WTC11 (cell line): ENCODE measurements around the gene RASL10A. TPM values are rescaled to one million over a fixed set of nuclear protein-coding genes. Genes with fewer than 3 reads are reported as not detected.

Experiments
- ATAC-seq: fragments of 200-7000 bp; cut with Tn5 transposase; 2 replicates; pipeline ENCODE4 v1.10.0; 2021; ENCODE audit warnings: mild to moderate bottlenecking, moderate library complexity
- CTCF ChIA-PET: fragments of 300-600 bp; sonication (Branson Sonifier 250); formaldehyde crosslinking; loops from one replicate; lab custom pipeline; 2021; ENCODE audit warnings: antibody characterized with exemption; lab: Charles Lee
- POLR2A ChIA-PET: fragments of 350-600 bp; sonication (Branson Sonifier 250); formaldehyde crosslinking; loops from one replicate; lab custom pipeline; 2021; ENCODE audit warnings: antibody characterized with exemption; lab: Charles Lee
- DNase-seq: peaks from one replicate; pipeline ENCODE4 v3.0.0; 2021; ENCODE audit warnings: low spot score
- H3K27ac Mint-ChIP-seq: 2 replicates; pipeline ENCODE4 v1.8.0; 2021; ENCODE audit warnings: mixed read lengths
- H3K27me3 Mint-ChIP-seq: 2 replicates; pipeline ENCODE4 v1.8.0; 2021; ENCODE audit warnings: low read depth, mild to moderate bottlenecking, moderate library complexity, mixed read lengths
- H3K36me3 Mint-ChIP-seq: 2 replicates; pipeline ENCODE4 v1.8.0; 2021; ENCODE audit warnings: mixed read lengths
- H3K4me1 Mint-ChIP-seq: 2 replicates; pipeline ENCODE4 v1.8.0; 2022; ENCODE audit warnings: mixed read lengths
- H3K4me3 Mint-ChIP-seq: 2 replicates; pipeline ENCODE4 v1.8.0; 2021; ENCODE audit warnings: mild to moderate bottlenecking, moderate library complexity, mixed read lengths
- H3K9me3 Mint-ChIP-seq: 2 replicates; pipeline ENCODE4 v1.8.0; 2021; ENCODE audit warnings: mixed read lengths
- CREB1 ChIP-seq: sonication (generic); formaldehyde crosslinking; IDR thresholded peaks from 2 replicates; pipeline ENCODE4 v1.8.0; 2023; ENCODE audit warnings: mild to moderate bottlenecking, missing genetic modification reagents
- GABPB1 ChIP-seq: sonication (generic); formaldehyde crosslinking; IDR thresholded peaks from 2 replicates; pipeline ENCODE4 v1.8.1; 2023; ENCODE audit warnings: mild to moderate bottlenecking, missing genetic modification reagents
- GTF2I ChIP-seq: fragments of 250-450 bp; sonication (Bioruptor Pico); conservative IDR thresholded peaks from 2 replicates; pipeline ENCODE4 v1.4.0; 2021; ENCODE audit warnings: mild to moderate bottlenecking
- JAZF1 ChIP-seq: fragments of 250-450 bp; sonication (Bioruptor Pico); IDR thresholded peaks from 2 replicates; pipeline ENCODE4 v1.9.0; 2021; ENCODE audit warnings: moderate library complexity, mild to moderate bottlenecking, inconsistent platforms
- MLX ChIP-seq: sonication (generic); formaldehyde crosslinking; IDR thresholded peaks from 2 replicates; pipeline ENCODE4 v1.8.1; 2023; ENCODE audit warnings: mild to moderate bottlenecking, missing genetic modification reagents, moderate library complexity
- NFATC4 ChIP-seq: fragments of 250-450 bp; sonication (Bioruptor Pico); IDR thresholded peaks from 2 replicates; pipeline ENCODE4 v1.9.0; 2021; ENCODE audit warnings: mild to moderate bottlenecking
- NR3C1 ChIP-seq: sonication (generic); formaldehyde crosslinking; conservative IDR thresholded peaks from 2 replicates; pipeline ENCODE4 v1.8.1; 2023; ENCODE audit warnings: low read depth, mild to moderate bottlenecking, missing genetic modification reagents
- RORB ChIP-seq: fragments of 250-450 bp; sonication (Bioruptor Pico); IDR thresholded peaks from 2 replicates; pipeline ENCODE4 v1.9.0; 2021; ENCODE audit warnings: mild to moderate bottlenecking
- STAT6 ChIP-seq: sonication (generic); formaldehyde crosslinking; conservative IDR thresholded peaks from 2 replicates; pipeline ENCODE4 v1.8.1; 2023; ENCODE audit warnings: mild to moderate bottlenecking, low read depth, missing genetic modification reagents, moderate library complexity
- TEAD4 ChIP-seq: sonication (generic); formaldehyde crosslinking; IDR thresholded peaks from 2 replicates; pipeline ENCODE4 v1.8.0; 2022; ENCODE audit warnings: mild to moderate bottlenecking, missing genetic modification reagents
- ZBTB43 ChIP-seq: sonication (generic); formaldehyde crosslinking; IDR thresholded peaks from 2 replicates; pipeline ENCODE4 v1.8.1; 2023; ENCODE audit warnings: mild to moderate bottlenecking, missing genetic modification reagents
- ZNF232 ChIP-seq: sonication (generic); formaldehyde crosslinking; IDR thresholded peaks from 2 replicates; pipeline ENCODE4 v1.8.0; 2022; ENCODE audit warnings: mild to moderate bottlenecking, missing genetic modification reagents
- ZNF396 ChIP-seq: fragments of 250-450 bp; sonication (Bioruptor Pico); IDR thresholded peaks from 2 replicates; pipeline ENCODE4 v1.8.0; 2021; ENCODE audit warnings: mild to moderate bottlenecking, moderate library complexity, borderline replicate concordance
- ZNF425 ChIP-seq: fragments of 250-450 bp; sonication (Bioruptor Pico); conservative IDR thresholded peaks from 2 replicates; pipeline ENCODE4 v1.9.0; 2021; ENCODE audit warnings: mild to moderate bottlenecking
- ZNF512 ChIP-seq: sonication (generic); formaldehyde crosslinking; IDR thresholded peaks from 2 replicates; pipeline ENCODE4 v1.8.1; 2022; ENCODE audit warnings: missing genetic modification reagents, borderline replicate concordance
- total RNA-seq: library from RNA; stranded (reverse); gene quantifications from 3 replicates; pipeline ENCODE4 v1.2.3, GENCODE V29; 2021

Gene RASL10A
- total RNA-seq, 1 experiment from 2014 or later: 1.6 TPM

GRCh38 chr22:29317827-29318454, 2.4 kb upstream of the RASL10A start:
- Mint-ChIP-seq H3K4me1 (peaks cover 11% of the 10 kb centered on the region), H3K27me3 (peaks cover 46% of the 10 kb centered on the region), H3K4me3 (no peak overlapping the region), H3K27ac (no peak overlapping the region), H3K36me3 (peaks cover 6% of the 10 kb centered on the region; the same call in 1 of the 2 replicates), H3K9me3 (peaks cover 3% of the 10 kb centered on the region; the same call in 1 of the 2 replicates)
- ATAC-seq (no peak), DNase-seq (no peak)
- ChIA-PET CTCF (interaction anchor here (1.0 kb wide), 1 partner anchor 12 kb away, joined by 5 read pairs; the partner anchor contains the start of gene GAS2L1), POLR2A (interaction anchor here (1.0 kb wide), 1 partner anchor 12 kb away, joined by 5 read pairs; the partner anchor contains the start of gene GAS2L1)
- no peak for TF ChIP-seq NFATC4 (CRISPR knock-in tag)
- no peak for TF ChIP-seq CREB1 (CRISPR knock-in tag)
- TF ChIP-seq RORB (CRISPR knock-in tag): no peak
- TF ChIP-seq ZNF512: no peak
- no peak for TF ChIP-seq ZNF232 (CRISPR knock-in tag)
- TF ChIP-seq TEAD4 (CRISPR knock-in tag): no peak
- no peak for TF ChIP-seq ZNF425 (CRISPR knock-in tag)
- no peak for TF ChIP-seq ZNF396
- no peak for TF ChIP-seq STAT6 (CRISPR knock-in tag)
- no peak for TF ChIP-seq NR3C1 (CRISPR knock-in tag)
- TF ChIP-seq JAZF1 (CRISPR knock-in tag): no peak
- no peak for TF ChIP-seq MLX (CRISPR knock-in tag)

GRCh38 chr22:29316141-29316828, 788 bp upstream of the RASL10A start:
- ChIA-PET CTCF (interaction anchor here (0.8 to 1.5 kb wide), 4 partner anchors 10 to 164 kb away, joined by 3 to 4 read pairs (median 3); partner anchors contain the start of gene GAS2L1), POLR2A (no interaction called here)
- Mint-ChIP-seq H3K36me3 (peaks cover 6% of the 10 kb centered on the region; the same call in 1 of the 2 replicates), H3K27me3 (peaks cover 55% of the 10 kb centered on the region), H3K4me3 (peak overlapping the region; percentile 45), H3K9me3 (peaks cover 3% of the 10 kb centered on the region; the same call in 1 of the 2 replicates), H3K27ac (no peak overlapping the region), H3K4me1 (peaks cover 13% of the 10 kb centered on the region)
- DNase-seq (no peak), ATAC-seq (no peak)
- TF ChIP-seq JAZF1 (CRISPR knock-in tag): no peak
- TF ChIP-seq ZBTB43: no peak
- no peak for TF ChIP-seq GABPB1
- TF ChIP-seq GTF2I (CRISPR knock-in tag): 0 out of 2 replicates have a peak, but pooled peaks have one; percentile 3
